Skeletal muscle satellite cell (primary cell): ENCODE measurements around the gene KIF15.

Source experiments
- H3K27me3 ChIP-seq: 2 replicates; pipeline ENCODE4 v1.7.0; 2013; ENCODE audit warnings: low read length; ENCODE audit not compliant: control insufficient read depth, insufficient read depth
- H3K36me3 ChIP-seq: 2 replicates; pipeline ENCODE4 v1.7.0; 2013; ENCODE audit warnings: mild to moderate bottlenecking, control low read depth, low read length; ENCODE audit not compliant: insufficient read depth
- H3K4me1 ChIP-seq: 2 replicates; pipeline ENCODE4 v1.7.0; 2013; ENCODE audit warnings: low read length; ENCODE audit not compliant: control insufficient read depth, insufficient read depth
- H3K4me2 ChIP-seq: 2 replicates; pipeline ENCODE4 v1.7.0; 2013; ENCODE audit warnings: mild to moderate bottlenecking, low read length
- H3K4me3 ChIP-seq: 2 replicates; pipeline ENCODE4 v1.7.0; 2013; ENCODE audit warnings: low read length
- H3K9ac ChIP-seq: 2 replicates; pipeline ENCODE4 v1.7.0; 2013; ENCODE audit warnings: mild to moderate bottlenecking, low read depth, low read length, moderate library complexity
- H3K9me3 ChIP-seq: replicated peaks from 2 replicates; pipeline ENCODE4 v1.7.0; 2013; ENCODE audit warnings: mild to moderate bottlenecking, control low read depth, low read length

KIF15 gene

GRCh38 chr3:44862226-44862637 lies 100.6 kb downstream of the KIF15 start:
- H3K9me3 ChIP-seq: no peaks in the 10 kb centered on the region
- H3K4me2 ChIP-seq: peak overlapping the region; percentile 95
- peak overlapping the region; percentile 93 for H3K4me3 ChIP-seq
- H3K36me3 ChIP-seq: peaks cover 8% of the 10 kb centered on the region
- H3K9ac ChIP-seq: peak overlapping the region; percentile 88
- H3K4me1 ChIP-seq: peaks cover 31% of the 10 kb centered on the region
- no peaks in the 10 kb centered on the region for H3K27me3 ChIP-seq

- no peak overlapping the region for H3K9ac ChIP-seq
- peaks cover 6% of the 10 kb centered on the region for H3K36me3 ChIP-seq
- H3K4me3 ChIP-seq: no peak overlapping the region
- peaks cover 31% of the 10 kb centered on the region for H3K4me1 ChIP-seq
- peak overlapping the region; percentile 15 for H3K4me2 ChIP-seq
- H3K27me3 ChIP-seq: no peaks in the 10 kb centered on the region
- no peaks in the 10 kb centered on the region for H3K9me3 ChIP-seq
Measured at GRCh38 chr3:44865272-44866035, 103.9 kb downstream of the KIF15 start.

DNA sequence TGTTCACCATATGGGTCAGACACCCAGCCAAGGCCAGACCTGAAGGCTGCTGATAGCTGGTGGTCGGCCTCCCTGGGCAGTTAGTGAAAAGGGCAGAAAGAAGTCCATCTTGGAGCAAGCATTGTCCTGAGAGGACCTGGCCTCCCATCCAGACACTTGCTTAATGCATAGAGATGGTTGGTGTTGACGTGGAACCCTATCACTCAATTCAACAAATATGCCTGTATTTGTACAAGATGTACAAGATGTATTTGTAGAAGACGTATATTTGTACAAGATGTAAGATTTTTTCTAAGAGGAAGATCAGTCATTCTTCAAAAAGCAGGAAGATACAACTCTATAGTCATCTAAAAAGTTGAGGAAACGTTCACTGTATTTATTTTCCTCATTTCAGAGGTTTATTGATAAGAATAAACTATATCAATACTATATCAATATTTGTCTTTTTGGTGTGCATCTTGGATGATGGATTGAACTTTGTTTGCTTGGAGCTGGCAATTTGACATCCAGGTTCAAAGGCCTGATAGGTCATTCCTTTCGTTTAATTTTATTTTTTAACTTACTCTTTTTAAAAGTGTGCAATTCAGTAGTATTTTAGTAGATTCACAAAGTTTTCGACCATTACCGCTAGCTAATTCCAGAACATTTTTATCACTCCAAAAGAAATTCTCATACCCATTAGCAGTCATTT lies 106.0 kb downstream of the KIF15 start:
- no peaks in the 10 kb centered on the region for H3K9me3 ChIP-seq
- peaks cover 6% of the 10 kb centered on the region for H3K36me3 ChIP-seq
- H3K4me2 ChIP-seq: no peak overlapping the region
- H3K4me1 ChIP-seq: peaks cover 23% of the 10 kb centered on the region
- H3K27me3 ChIP-seq: no peaks in the 10 kb centered on the region
- no peak overlapping the region for H3K4me3 ChIP-seq
- H3K9ac ChIP-seq: no peak overlapping the region

GRCh38 chr3:44870375-44871061 lies 108.9 kb downstream of the KIF15 start:
- Histone ChIP-seq H3K4me2 (no peak overlapping the region), H3K9me3 (no peaks in the 10 kb centered on the region), H3K36me3 (peaks cover 6% of the 10 kb centered on the region), H3K4me3 (no peak overlapping the region), H3K27me3 (no peaks in the 10 kb centered on the region), H3K4me1 (peaks cover 2% of the 10 kb centered on the region), H3K9ac (no peak overlapping the region)

DNA sequence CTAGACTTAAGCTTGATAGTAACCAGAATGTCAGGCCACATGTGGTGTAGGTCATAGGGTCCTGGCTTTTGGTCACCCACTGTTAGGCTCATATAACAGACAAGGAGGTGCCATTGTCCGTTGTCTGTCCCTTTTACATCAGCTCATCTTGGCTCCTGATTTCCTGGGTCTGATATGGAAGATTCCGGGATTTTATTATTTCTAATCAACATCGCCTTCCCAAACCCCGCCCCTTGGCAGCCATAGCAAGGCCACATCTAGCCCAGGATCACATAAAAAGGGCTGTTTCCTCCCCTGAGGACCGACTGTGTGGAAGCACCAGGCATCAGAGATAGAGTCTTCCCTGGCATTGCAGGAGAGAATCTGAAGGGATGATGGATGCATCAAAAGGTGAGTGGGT lies 112.7 kb downstream of the KIF15 start, which contains the start of gene TGM4:
TGM4 (plus strand) TSS at position 301 of the 400 bp plus-strand sequence; CDS start at position 372, 71 bp downstream.
- Histone ChIP-seq H3K9me3 (no peaks in the 10 kb centered on the region), H3K4me3 (no peak within 1 kb of the TSS), H3K36me3 (no peaks in the 10 kb centered on the region), H3K27me3 (no peaks in the 10 kb centered on the region), H3K4me2 (no peak within 1 kb of the TSS), H3K4me1 (no peaks in the 10 kb centered on the region), H3K9ac (no peak within 1 kb of the TSS)

DNA sequence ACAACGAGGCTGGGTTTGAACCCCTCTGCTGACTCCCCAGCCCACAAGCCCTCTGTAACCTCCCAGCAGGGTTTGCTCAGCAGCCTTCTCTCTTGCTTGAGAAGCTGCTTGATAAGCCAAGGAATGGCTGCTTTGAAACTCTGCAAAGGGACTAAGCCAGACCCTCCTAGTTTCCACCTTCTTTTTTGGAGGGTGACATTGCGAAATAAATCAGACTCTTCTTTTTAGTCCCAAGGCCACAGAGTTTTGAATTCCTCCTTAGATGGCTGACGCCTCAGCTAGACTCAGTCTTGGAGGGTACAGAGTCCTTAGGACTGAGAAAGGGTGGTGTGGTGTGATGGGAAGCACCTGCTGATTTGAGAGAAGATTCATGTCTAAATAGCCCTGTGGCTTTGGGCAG lies 114.0 kb downstream of the KIF15 start:
- Histone ChIP-seq H3K4me2 (no peak overlapping the region), H3K9me3 (no peaks in the 10 kb centered on the region), H3K36me3 (no peaks in the 10 kb centered on the region), H3K27me3 (no peaks in the 10 kb centered on the region), H3K4me1 (no peaks in the 10 kb centered on the region), H3K9ac (no peak overlapping the region), H3K4me3 (no peak overlapping the region)

DNA sequence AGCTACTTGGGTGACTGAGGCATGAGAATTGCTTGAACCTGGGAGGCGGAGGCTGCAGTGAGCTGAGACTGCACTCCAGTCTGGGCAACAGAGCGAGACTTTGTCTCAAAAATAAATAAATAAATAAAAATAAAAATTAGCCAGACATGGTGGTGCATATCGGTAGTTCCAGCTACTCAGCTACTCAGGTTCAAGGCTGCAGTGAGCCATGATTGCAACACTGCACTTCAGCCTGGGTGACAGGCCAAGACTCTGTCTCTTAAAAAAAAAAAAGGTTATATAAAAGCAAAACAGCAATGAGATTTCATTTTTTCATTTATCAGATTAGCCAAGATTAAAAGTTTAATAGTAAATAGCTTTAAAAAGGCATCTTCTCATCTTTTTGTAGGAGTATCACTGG lies 115.7 kb downstream of the KIF15 start:
- Histone ChIP-seq H3K27me3 (no peaks in the 10 kb centered on the region), H3K4me3 (no peak overlapping the region), H3K4me1 (no peaks in the 10 kb centered on the region), H3K36me3 (no peaks in the 10 kb centered on the region), H3K4me2 (no peak overlapping the region), H3K9ac (no peak overlapping the region), H3K9me3 (no peaks in the 10 kb centered on the region)

DNA sequence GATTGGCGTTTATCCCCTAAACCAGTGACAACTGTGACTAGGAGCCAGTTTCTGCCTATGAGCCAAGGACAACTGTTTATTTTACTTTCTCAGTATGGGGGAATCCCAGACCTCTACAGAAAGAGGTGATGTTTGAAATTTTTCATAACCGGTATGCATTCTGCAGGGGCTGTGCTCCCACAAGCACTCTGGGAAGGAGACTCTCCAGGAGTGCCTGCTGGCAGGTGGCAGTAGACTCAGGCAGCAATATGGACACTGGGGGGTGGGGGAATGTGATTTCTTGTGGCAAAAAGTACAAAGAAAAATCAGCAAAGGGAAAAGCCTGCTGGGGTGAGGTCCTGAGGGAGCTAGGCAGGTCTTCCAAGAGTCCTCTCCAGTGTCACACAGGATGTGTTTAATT lies 118.7 kb downstream of the KIF15 start:
- Histone ChIP-seq H3K9me3 (no peaks in the 10 kb centered on the region), H3K4me3 (no peak overlapping the region), H3K27me3 (no peaks in the 10 kb centered on the region), H3K9ac (no peak overlapping the region), H3K4me2 (no peak overlapping the region), H3K36me3 (no peaks in the 10 kb centered on the region), H3K4me1 (peaks cover 25% of the 10 kb centered on the region)

DNA sequence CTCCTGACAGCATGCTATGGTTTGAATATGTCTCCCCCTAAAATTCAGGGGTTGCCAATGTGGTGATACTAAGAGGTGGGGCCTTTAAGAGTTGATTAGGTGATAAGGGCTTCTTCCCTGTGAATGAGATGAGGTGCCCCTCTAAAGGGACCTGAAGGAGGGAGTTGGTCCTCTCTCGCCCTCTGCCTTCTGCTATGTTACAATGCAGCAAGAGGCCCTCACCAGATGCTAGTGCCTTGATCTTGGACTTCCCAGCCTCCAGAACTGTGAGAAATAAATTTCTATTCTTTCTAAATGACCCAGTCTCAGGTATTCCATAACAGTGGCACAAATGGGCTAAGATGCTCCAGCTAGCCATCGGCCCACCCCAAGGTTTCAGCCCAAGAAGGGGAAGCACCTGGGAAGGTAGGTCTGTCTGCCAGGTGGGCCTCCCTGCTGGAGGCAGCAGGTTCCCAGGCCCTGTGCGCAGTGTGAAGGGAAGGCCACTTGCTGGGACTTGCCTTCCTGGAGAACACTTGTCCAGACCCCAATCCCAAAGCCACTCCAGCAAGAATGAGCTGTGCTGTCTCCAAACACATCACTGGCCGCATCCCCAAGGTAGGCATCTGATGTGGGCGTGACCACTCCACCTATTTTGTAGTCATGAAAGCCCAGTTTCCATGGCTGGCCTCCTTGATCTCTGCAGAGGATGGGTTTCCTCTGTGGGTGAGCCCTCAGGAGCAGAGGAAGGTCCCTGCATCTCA lies 121.8 kb downstream of the KIF15 start:
- H3K36me3 ChIP-seq: no peaks in the 10 kb centered on the region
- H3K4me2 ChIP-seq: peak overlapping the region; percentile 75
- peaks cover 44% of the 10 kb centered on the region for H3K4me1 ChIP-seq
- H3K4me3 ChIP-seq: peak overlapping the region; percentile 44
- no peaks in the 10 kb centered on the region for H3K9me3 ChIP-seq
- H3K27me3 ChIP-seq: no peaks in the 10 kb centered on the region
- H3K9ac ChIP-seq: peak overlapping the region; percentile 78

DNA sequence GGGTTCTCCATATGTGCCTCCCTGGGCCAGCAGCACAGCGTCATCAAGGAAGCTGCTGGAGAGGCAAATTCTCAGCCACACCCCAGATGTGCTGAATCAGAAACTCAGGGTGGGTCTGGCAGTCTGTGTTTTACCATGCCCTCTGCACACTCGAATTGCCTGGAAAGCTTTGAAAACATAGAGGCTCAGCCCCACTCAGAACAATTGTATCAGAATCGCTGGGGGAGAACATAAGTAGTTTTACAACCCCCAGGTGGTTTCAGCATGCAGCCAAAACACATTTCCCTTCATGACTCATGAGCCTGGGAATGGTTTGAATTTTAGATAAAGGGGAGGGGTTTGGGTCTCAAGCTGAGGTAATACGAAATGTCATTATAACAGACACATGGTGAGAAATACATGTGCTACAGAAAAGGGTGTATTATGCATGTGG lies 122.4 kb downstream of the KIF15 start:
- Histone ChIP-seq H3K9ac (peak overlapping the region; percentile 78), H3K4me3 (peak overlapping the region; percentile 44), H3K4me1 (peaks cover 44% of the 10 kb centered on the region), H3K9me3 (no peaks in the 10 kb centered on the region), H3K36me3 (no peaks in the 10 kb centered on the region), H3K4me2 (peak overlapping the region; percentile 75), H3K27me3 (no peaks in the 10 kb centered on the region)

- peak overlapping the region; percentile 35 for H3K4me3 ChIP-seq
- peaks cover 44% of the 10 kb centered on the region for H3K4me1 ChIP-seq
- no peaks in the 10 kb centered on the region for H3K27me3 ChIP-seq
- H3K4me2 ChIP-seq: peak overlapping the region; percentile 57
- H3K9ac ChIP-seq: peak overlapping the region; percentile 65
- H3K36me3 ChIP-seq: no peaks in the 10 kb centered on the region
- H3K9me3 ChIP-seq: no peaks in the 10 kb centered on the region
Measured at GRCh38 chr3:44885618-44886017, 124.0 kb downstream of the KIF15 start.
